Esophagus squamous epithelium (tissue), 4 donors: ENCODE measurements around the gene MRPL11.
"Not testable (repeated sequence)": the region's sequence is repeated elsewhere in the genome, so short reads cannot be mapped to it uniquely, and the experiment has no call there.

Experiments used
- POLR2A ChIP-seq, 4 donors: fragments of 450-650 bp; IDR thresholded peaks; one replicate each; pipeline ENCODE4 v1.6.1; 2017; ENCODE audit warnings: antibody characterized with exemption in 4 of 4, mild to moderate bottlenecking in 4 of 4, moderate library complexity in 3 of 4
- TF ChIP-seq, protein P1 (sequence below), 6 experiments: fragments of 450-650 bp in 4 of 6; fragments of 200-600 bp in 2 of 6; sonication (generic) in 2 of 6; IDR thresholded peaks; one replicate each; pipeline ENCODE4 v1.5.1; 2016 to 2019; ENCODE audit warnings: antibody characterized with exemption in 6 of 6, mild to moderate bottlenecking in 4 of 6, moderate library complexity in 4 of 6

- TF ChIP-seq, protein P1, sequence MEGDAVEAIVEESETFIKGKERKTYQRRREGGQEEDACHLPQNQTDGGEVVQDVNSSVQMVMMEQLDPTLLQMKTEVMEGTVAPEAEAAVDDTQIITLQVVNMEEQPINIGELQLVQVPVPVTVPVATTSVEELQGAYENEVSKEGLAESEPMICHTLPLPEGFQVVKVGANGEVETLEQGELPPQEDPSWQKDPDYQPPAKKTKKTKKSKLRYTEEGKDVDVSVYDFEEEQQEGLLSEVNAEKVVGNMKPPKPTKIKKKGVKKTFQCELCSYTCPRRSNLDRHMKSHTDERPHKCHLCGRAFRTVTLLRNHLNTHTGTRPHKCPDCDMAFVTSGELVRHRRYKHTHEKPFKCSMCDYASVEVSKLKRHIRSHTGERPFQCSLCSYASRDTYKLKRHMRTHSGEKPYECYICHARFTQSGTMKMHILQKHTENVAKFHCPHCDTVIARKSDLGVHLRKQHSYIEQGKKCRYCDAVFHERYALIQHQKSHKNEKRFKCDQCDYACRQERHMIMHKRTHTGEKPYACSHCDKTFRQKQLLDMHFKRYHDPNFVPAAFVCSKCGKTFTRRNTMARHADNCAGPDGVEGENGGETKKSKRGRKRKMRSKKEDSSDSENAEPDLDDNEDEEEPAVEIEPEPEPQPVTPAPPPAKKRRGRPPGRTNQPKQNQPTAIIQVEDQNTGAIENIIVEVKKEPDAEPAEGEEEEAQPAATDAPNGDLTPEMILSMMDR (IDR thresholded peaks at IDR 0.05): not testable (repeated sequence)
- TF ChIP-seq POLR2A (IDR thresholded peaks at IDR 0.05): not testable (repeated sequence)
Measured at GRCh38 chr11:66440101-66440939, 1.7 kb upstream of the MRPL11 start.
